ENCODE measurements around the gene PABPN1.

Gene PABPN1

GRCh38 chr14:23359167-23359626 is 37.9 kb downstream of the PABPN1 start (continued):
- TF ChIP-seq TSHZ2 (CRISPR knock-in tag; IDR thresholded peaks at IDR 0.05) (no peak), TCF4 (CRISPR knock-in tag; IDR thresholded peaks at IDR 0.05; ENCODE audit: borderline replicate concordance) (no peak), ZC3H10 (CRISPR knock-in tag; IDR thresholded peaks at IDR 0.05) (no peak)

GRCh38 chr14:23359722-23360447 is 38.6 kb downstream of the PABPN1 start:
- no peak for ATAC-seq
- TF ChIP-seq SNAI2 (CRISPR knock-in tag; IDR thresholded peaks at IDR 0.05): no peak
- TF ChIP-seq ZC3H10 (CRISPR knock-in tag; IDR thresholded peaks at IDR 0.05): no peak
- no peak for TF ChIP-seq GLIS3 (CRISPR knock-in tag; IDR thresholded peaks at IDR 0.05)
- TF ChIP-seq ZNF8 (CRISPR knock-in tag; IDR thresholded peaks at IDR 0.05): no peak
- TF ChIP-seq TCF4 (CRISPR knock-in tag; IDR thresholded peaks at IDR 0.05; ENCODE audit: borderline replicate concordance): no peak
- no peak for TF ChIP-seq ESRRG (CRISPR knock-in tag; IDR thresholded peaks at IDR 0.05)
- TF ChIP-seq TOX (CRISPR knock-in tag; IDR thresholded peaks at IDR 0.05; ENCODE audit: borderline replicate concordance): no peak
- TF ChIP-seq ZNF565 (CRISPR knock-in tag; conservative IDR thresholded peaks at IDR 0.05; ENCODE audit: low read depth): no peak
- TF ChIP-seq ZNF70 (CRISPR knock-in tag; IDR thresholded peaks at IDR 0.05): no peak
- no peak for TF ChIP-seq POU6F1 (CRISPR knock-in tag; IDR thresholded peaks at IDR 0.05; ENCODE audit: borderline replicate concordance, low read depth)
- no peak for TF ChIP-seq RARB (CRISPR knock-in tag; IDR thresholded peaks at IDR 0.05)

- no peak for ATAC-seq
- TF ChIP-seq ARNTL (CRISPR knock-in tag; IDR thresholded peaks at IDR 0.05; ENCODE audit: borderline replicate concordance, low read depth) (no peak), PPARA (CRISPR knock-in tag; IDR thresholded peaks at IDR 0.05; ENCODE audit: borderline replicate concordance) (no peak), CSDC2 (CRISPR knock-in tag; IDR thresholded peaks at IDR 0.05) (no peak), GLIS3 (CRISPR knock-in tag; IDR thresholded peaks at IDR 0.05) (no peak), ISL1 (CRISPR knock-in tag; IDR thresholded peaks at IDR 0.05) (no peak), ZFP3 (CRISPR knock-in tag; IDR thresholded peaks at IDR 0.05) (no peak), ZFP30 (CRISPR knock-in tag; IDR thresholded peaks at IDR 0.05) (no peak), RARB (CRISPR knock-in tag; IDR thresholded peaks at IDR 0.05) (no peak), SNAI2 (CRISPR knock-in tag; IDR thresholded peaks at IDR 0.05) (no peak), TCF4 (CRISPR knock-in tag; IDR thresholded peaks at IDR 0.05; ENCODE audit: borderline replicate concordance) (no peak)
- TF ChIP-seq, protein P1, sequence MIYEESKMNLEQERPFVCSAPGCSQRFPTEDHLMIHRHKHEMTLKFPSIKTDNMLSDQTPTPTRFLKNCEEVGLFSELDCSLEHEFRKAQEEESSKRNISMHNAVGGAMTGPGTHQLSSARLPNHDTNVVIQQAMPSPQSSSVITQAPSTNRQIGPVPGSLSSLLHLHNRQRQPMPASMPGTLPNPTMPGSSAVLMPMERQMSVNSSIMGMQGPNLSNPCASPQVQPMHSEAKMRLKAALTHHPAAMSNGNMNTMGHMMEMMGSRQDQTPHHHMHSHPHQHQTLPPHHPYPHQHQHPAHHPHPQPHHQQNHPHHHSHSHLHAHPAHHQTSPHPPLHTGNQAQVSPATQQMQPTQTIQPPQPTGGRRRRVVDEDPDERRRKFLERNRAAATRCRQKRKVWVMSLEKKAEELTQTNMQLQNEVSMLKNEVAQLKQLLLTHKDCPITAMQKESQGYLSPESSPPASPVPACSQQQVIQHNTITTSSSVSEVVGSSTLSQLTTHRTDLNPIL (CRISPR knock-in tag; IDR thresholded peaks at IDR 0.05; ENCODE audit: low read depth): no peak
Measured at GRCh38 chr14:23360496-23360895, 39.2 kb downstream of the PABPN1 start.

GRCh38 chr14:23361320-23361719 is 40.1 kb downstream of the PABPN1 start:
- TF ChIP-seq, protein P2, sequence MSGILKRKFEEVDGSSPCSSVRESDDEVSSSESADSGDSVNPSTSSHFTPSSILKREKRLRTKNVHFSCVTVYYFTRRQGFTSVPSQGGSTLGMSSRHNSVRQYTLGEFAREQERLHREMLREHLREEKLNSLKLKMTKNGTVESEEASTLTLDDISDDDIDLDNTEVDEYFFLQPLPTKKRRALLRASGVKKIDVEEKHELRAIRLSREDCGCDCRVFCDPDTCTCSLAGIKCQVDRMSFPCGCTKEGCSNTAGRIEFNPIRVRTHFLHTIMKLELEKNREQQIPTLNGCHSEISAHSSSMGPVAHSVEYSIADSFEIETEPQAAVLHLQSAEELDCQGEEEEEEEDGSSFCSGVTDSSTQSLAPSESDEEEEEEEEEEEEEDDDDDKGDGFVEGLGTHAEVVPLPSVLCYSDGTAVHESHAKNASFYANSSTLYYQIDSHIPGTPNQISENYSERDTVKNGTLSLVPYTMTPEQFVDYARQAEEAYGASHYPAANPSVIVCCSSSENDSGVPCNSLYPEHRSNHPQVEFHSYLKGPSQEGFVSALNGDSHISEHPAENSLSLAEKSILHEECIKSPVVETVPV (CRISPR knock-in tag; IDR thresholded peaks at IDR 0.05): no peak
- TF ChIP-seq PPARA (CRISPR knock-in tag; IDR thresholded peaks at IDR 0.05; ENCODE audit: borderline replicate concordance) (no peak), ARNTL (CRISPR knock-in tag; IDR thresholded peaks at IDR 0.05; ENCODE audit: borderline replicate concordance, low read depth) (no peak), ESRRG (CRISPR knock-in tag; IDR thresholded peaks at IDR 0.05) (no peak), TSHZ2 (CRISPR knock-in tag; IDR thresholded peaks at IDR 0.05) (no peak), ZC3H10 (CRISPR knock-in tag; IDR thresholded peaks at IDR 0.05) (no peak), OSR1 (CRISPR knock-in tag; IDR thresholded peaks at IDR 0.05) (no peak), TOX (CRISPR knock-in tag; IDR thresholded peaks at IDR 0.05; ENCODE audit: borderline replicate concordance) (no peak), ZNF8 (CRISPR knock-in tag; IDR thresholded peaks at IDR 0.05) (no peak), ZNF70 (CRISPR knock-in tag; IDR thresholded peaks at IDR 0.05) (no peak), RARB (CRISPR knock-in tag; IDR thresholded peaks at IDR 0.05) (no peak)
- ATAC-seq: no peak
